Measurements from ENCODE around the gene APBB2.

Gene APBB2

GRCh38 chr4:40789771-40790170 is 424.6 kb downstream of the APBB2 start:
- no peak for DNase-seq

DNA sequence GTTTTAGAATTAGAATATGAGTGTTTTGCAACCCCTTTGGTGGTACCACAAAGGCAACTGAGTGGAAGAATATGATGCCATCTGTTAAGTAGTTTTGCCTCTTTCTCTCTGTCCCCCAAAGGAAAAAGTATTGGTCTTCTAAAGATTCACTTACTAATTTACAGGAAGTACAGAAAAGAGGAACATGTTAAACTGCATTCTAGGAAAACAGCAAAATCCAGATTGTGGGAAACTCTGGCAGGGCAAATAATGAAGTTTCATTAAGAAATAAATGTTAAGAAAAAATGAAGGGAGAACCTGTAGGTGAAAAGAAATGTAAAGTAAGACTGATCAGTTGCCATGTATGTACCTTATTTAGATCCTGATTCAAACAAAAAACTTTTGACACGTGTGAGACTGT is 425.3 kb downstream of the APBB2 start:
- DNase-seq = no peak

- no peak for DNase-seq
Observed at GRCh38 chr4:40788331-40788730, 426.0 kb downstream of the APBB2 start.

GRCh38 chr4:40785727-40786126 is 428.6 kb downstream of the APBB2 start:
- DNase-seq = no peak

- no peak for DNase-seq
Observed at GRCh38 chr4:40782876-40783275, 431.5 kb downstream of the APBB2 start.

GRCh38 chr4:40778090-40778489 is 436.3 kb downstream of the APBB2 start:
- DNase-seq = no peak

DNA sequence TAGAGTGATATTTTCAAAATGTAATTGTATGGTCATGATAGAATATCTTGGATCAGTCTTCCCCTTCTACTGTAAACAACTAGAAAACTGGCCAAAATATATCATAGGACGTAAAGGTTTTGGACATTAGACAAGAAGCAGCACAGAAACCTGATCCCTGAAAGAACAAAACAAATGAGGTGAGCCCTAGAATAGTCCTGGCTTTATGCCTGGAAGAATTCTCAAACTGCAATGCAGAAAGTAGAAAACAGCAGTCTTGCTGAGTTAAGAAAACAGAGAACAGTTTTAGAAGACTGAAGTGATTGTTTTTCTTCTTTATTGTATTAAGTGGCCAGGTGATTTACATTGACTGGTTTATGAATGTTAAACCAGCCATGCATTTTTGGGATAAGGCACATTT is 445.1 kb downstream of the APBB2 start:
- DNase-seq = no peak

DNA sequence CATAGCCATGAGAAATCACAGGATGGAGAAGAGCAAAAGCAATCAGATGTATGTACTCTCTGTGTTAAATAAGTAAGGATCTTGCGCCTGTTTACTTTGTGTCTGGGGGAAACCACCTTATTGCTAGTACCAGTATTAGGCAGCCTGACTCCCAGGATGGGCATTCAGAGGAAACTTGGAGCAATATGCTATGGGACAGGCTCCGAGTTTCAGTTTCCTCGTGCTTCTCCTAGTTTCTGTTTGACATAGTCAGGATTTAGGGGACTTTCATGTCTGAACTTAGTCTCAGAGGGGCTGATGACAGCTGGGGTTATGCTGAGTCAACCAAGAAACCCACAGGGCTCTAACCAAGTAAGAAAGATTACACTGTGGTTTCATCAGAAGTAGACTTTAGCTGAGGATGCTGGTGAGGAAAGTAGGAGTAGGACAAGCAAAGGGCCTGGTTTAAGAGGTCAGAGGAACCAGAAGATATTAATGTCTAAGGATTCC is 451.1 kb downstream of the APBB2 start:
- no peak for DNase-seq
